Esophagus squamous epithelium (tissue), 5 donors: Measurements from ENCODE around the gene GPN3. TPM values are rescaled to one million over a fixed set of nuclear protein-coding genes. Genes with fewer than 3 reads are reported as not detected.
"Not testable (repeated sequence)": the region's sequence is repeated elsewhere in the genome, so short reads cannot be mapped to it uniquely, and the experiment has no call there.

Experiments
- DNase-seq: peaks from one replicate; lab custom pipeline; 2025; lab: John Stamatoyannopoulos, UW
- H3K27ac ChIP-seq, 4 donors: fragments of 200-600 bp; sonication (generic); one replicate each; pipeline ENCODE4 v1.5.1; 2016 to 2019; ENCODE audit warnings: mild to moderate bottlenecking in 1 of 4
- H3K27me3 ChIP-seq, 4 donors: fragments of 200-600 bp; sonication (generic); 1 replicate in 3 of 4; 2 replicates in 1 of 4; pipeline versions ENCODE4 v1.5.1 to v1.6.0; 2017 to 2021; ENCODE audit warnings: antibody characterized with exemption in 1 of 4
- H3K36me3 ChIP-seq, 3 donors: fragments of 200-600 bp; sonication (generic); one replicate each; pipeline ENCODE4 v1.5.1; 2016 to 2019
- H3K4me1 ChIP-seq, 3 donors: fragments of 200-600 bp; sonication (generic); one replicate each; pipeline ENCODE4 v1.5.1; 2017 to 2019
- H3K4me3 ChIP-seq, 4 donors: fragments of 200-600 bp; sonication (generic); 1 replicate in 3 of 4; 2 replicates in 1 of 4; pipeline ENCODE4 v1.5.1; 2016 to 2019; ENCODE audit warnings: mild to moderate bottlenecking in 2 of 4, moderate library complexity in 1 of 4
- H3K9me3 ChIP-seq, 3 donors: fragments of 200-600 bp; sonication (generic); one replicate each; pipeline ENCODE4 v1.5.1; 2016 to 2019
- CTCF ChIP-seq, 6 experiments: fragments of 450-650 bp in 4 of 6; fragments of 200-600 bp in 2 of 6; sonication (generic) in 2 of 6; IDR thresholded peaks; one replicate each; pipeline ENCODE4 v1.5.1; 2016 to 2019; ENCODE audit warnings: antibody characterized with exemption in 6 of 6, mild to moderate bottlenecking in 4 of 6, moderate library complexity in 4 of 6
- POLR2A ChIP-seq, 4 donors: fragments of 450-650 bp; IDR thresholded peaks; one replicate each; pipeline ENCODE4 v1.6.1; 2017; ENCODE audit warnings: antibody characterized with exemption in 4 of 4, mild to moderate bottlenecking in 4 of 4, moderate library complexity in 3 of 4
- WGBS, 2 donors: methylation state at CpG; one replicate each; pipeline ENCODE4 v1.1.5; 2018; 5-methylcytosine and 5-hydroxymethylcytosine counted together
- intact Hi-C: fragments of 100-400 bp; cut with DNase I; formaldehyde crosslinking; loops from one replicate; pipeline ENCODE4 v1.15.0; 2022
- total RNA-seq, 4 donors: library from RNA; depleted of rRNA; stranded (reverse); fragments of >200 nt; gene quantifications; one replicate each; pipeline ENCODE4 v1.1.0, GENCODE V29; 2016
- donor health status: DM: yes; HTN: yes; CAD: no.

The GPN3 gene
- total RNA-seq, 4 donors from 2014 or later: 5.5 to 27.1 (median 12.9) TPM

- TF ChIP-seq POLR2A (IDR thresholded peaks at IDR 0.05) (peak in 2 of 4 donors; percentile 55 to 75), CTCF (IDR thresholded peaks at IDR 0.05) (peak; percentile 82 to 96 (median 92))
- intact Hi-C loops: loop anchor here (5.0 to 10.0 kb wide), 2 partner anchors 65 to 152 kb away; no protein-coding TSS in a partner anchor
- peak; percentile 79 for DNase-seq
- Histone ChIP-seq H3K9me3 (no peaks in the 10 kb centered on the region), H3K36me3 (peaks cover 0 to 57% (median 5%) of the 10 kb centered on the region in 3 donors), H3K27ac (peak within 1 kb of the TSS; percentile 96 to 97 (median 96)), H3K4me1 (peaks cover 0 to 46% (median 28%) of the 10 kb centered on the region in 3 donors), H3K27me3 (no peaks in the 10 kb centered on the region), H3K4me3 (peak within 1 kb of the TSS; percentile 66 to 90 (median 88))
- 0 to 2% methylated on average over 24 to 35 of the region's 51 CpGs for WGBS, 2 donors
These were observed 18.1 kb downstream of the GPN3 start, which contains the start of gene ARPC3 for GRCh38 chr12:110449799-110450497. ARPC3 (minus strand) TSS chr12:110450337; CDS start chr12:110450260, 77 bp downstream.

GRCh38 chr12:110444455-110444854, 23.6 kb downstream of the GPN3 start:
- peaks cover 5 to 79% (median 18%) of the 10 kb centered on the region in 3 donors for H3K36me3 ChIP-seq
- H3K4me3 ChIP-seq: no peak overlapping the region
- H3K4me1 ChIP-seq: peaks cover 0 to 49% (median 28%) of the 10 kb centered on the region in 3 donors
- 69 to 85% methylated on average over 3 of the region's 3 CpGs for WGBS, 2 donors
- intact Hi-C loops: no loop called here
- H3K27me3 ChIP-seq: no peaks in the 10 kb centered on the region
- peak overlapping the region; percentile 39 to 68 (median 56) for H3K27ac ChIP-seq
- no peak for DNase-seq
- TF ChIP-seq POLR2A (IDR thresholded peaks at IDR 0.05): no peak
- no peak for TF ChIP-seq CTCF (IDR thresholded peaks at IDR 0.05)
- no peaks in the 10 kb centered on the region for H3K9me3 ChIP-seq

- intact Hi-C loops: no loop called here
- peaks cover 19 to 77% (median 30%) of the 10 kb centered on the region in 3 donors for H3K36me3 ChIP-seq
- no peak for DNase-seq
These were observed 31.8 kb downstream of the GPN3 start for GRCh38 chr12:110436231-110436630.

GRCh38 chr12:110431957-110432587, 36.0 kb downstream of the GPN3 start:
- Histone ChIP-seq H3K27me3 (no peaks in the 10 kb centered on the region), H3K36me3 (peaks cover 7 to 36% (median 12%) of the 10 kb centered on the region in 3 donors), H3K27ac (peak overlapping the region; percentile 14 to 86 (median 77)), H3K4me1 (peaks cover 0 to 12% (median 0%) of the 10 kb centered on the region in 3 donors), H3K9me3 (no peaks in the 10 kb centered on the region), H3K4me3 (peak overlapping the region; percentile 30 to 68 (median 56))
- intact Hi-C loops: loop anchor here (5.0 kb wide), 1 partner anchor 330 kb away; no protein-coding TSS in a partner anchor
- no peak for DNase-seq
- TF ChIP-seq POLR2A (IDR thresholded peaks at IDR 0.05) (no peak), CTCF (IDR thresholded peaks at IDR 0.05) (no peak)
- WGBS, 2 donors: 75 to 82% methylated on average over 12 of the region's 12 CpGs

More at GRCh38 chr12:110436231-110436630, 31.8 kb downstream of the GPN3 start:
- peaks cover 0 to 7% (median 0%) of the 10 kb centered on the region in 3 donors for H3K4me1 ChIP-seq
- no peaks in the 10 kb centered on the region for H3K9me3 ChIP-seq
- 42 to 51% methylated on average over 2 of the region's 2 CpGs for WGBS, 2 donors
- H3K27ac ChIP-seq: no peak overlapping the region
- TF ChIP-seq POLR2A (IDR thresholded peaks at IDR 0.05) (no peak), CTCF (IDR thresholded peaks at IDR 0.05) (no peak)
- H3K27me3 ChIP-seq: no peaks in the 10 kb centered on the region
- H3K4me3 ChIP-seq: no peak overlapping the region

GRCh38 chr12:110429676-110430075, 38.4 kb downstream of the GPN3 start:
- not testable (repeated sequence) for H3K27me3 ChIP-seq, H3K9me3 ChIP-seq, H3K4me3 ChIP-seq, H3K27ac ChIP-seq, DNase-seq
- Histone ChIP-seq H3K4me1 (peaks cover 0 to 12% (median 0%) of the 10 kb centered on the region in 3 donors), H3K36me3 (peaks cover 0 to 12% (median 0%) of the 10 kb centered on the region in 3 donors)
- WGBS, 2 donors: 88 to 93% methylated on average over 12 to 14 of the region's 15 CpGs
- intact Hi-C loops: loop anchor here (5.0 kb wide), 1 partner anchor 327 kb away; no protein-coding TSS in a partner anchor
